Epithelial cell of esophagus (primary cell): ENCODE results near the gene C12orf42.

Experiments
- DNase-seq: peaks from one replicate; pipeline ENCODE4 v3.0.0; 2010; ENCODE audit warnings: low read depth
- H3K4me3 ChIP-seq: 2 replicates; pipeline ENCODE4 v1.5.1; 2011; ENCODE audit warnings: mild to moderate bottlenecking, low read length, control low read depth
- TF ChIP-seq, protein P1 (sequence below): IDR thresholded peaks from 2 replicates; pipeline ENCODE4 v1.5.1; 2011; ENCODE audit warnings: low read depth, mild to moderate bottlenecking, low read length, control low read depth, inconsistent platforms; ENCODE audit not compliant: insufficient read depth; ENCODE audit errors: missing control alignments

Gene C12orf42

DNA sequence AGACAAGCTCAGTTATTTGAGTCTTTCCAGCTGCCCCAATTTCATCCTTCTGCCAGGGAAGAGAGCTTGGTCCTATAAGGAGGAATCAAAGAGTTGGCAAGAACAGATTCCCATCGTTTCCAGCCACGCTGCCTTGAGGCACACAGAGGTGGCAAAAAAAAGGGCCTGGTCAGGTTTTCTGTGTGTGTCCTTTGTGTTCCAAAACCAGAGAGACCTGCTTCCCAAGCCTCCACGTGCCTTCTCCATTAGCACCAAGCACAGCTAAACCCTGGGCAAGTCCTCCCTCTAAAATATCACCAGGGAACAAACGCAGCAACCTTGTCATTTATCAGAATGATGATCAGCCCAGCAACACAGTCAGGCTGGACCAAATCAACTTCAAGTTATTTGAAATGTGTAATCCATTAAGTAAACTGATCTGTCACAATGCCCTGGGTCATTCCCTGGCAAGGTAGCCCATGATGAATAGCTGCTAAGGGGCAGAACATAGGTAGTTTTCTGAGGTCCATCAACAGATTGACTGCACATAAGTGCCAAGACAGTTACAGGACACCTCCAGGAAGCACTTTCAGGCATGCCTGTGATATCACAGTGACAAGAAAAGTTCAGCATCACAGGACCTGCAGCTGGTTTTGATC is 28.6 kb upstream of the C12orf42 start:
- TF ChIP-seq, protein P1, sequence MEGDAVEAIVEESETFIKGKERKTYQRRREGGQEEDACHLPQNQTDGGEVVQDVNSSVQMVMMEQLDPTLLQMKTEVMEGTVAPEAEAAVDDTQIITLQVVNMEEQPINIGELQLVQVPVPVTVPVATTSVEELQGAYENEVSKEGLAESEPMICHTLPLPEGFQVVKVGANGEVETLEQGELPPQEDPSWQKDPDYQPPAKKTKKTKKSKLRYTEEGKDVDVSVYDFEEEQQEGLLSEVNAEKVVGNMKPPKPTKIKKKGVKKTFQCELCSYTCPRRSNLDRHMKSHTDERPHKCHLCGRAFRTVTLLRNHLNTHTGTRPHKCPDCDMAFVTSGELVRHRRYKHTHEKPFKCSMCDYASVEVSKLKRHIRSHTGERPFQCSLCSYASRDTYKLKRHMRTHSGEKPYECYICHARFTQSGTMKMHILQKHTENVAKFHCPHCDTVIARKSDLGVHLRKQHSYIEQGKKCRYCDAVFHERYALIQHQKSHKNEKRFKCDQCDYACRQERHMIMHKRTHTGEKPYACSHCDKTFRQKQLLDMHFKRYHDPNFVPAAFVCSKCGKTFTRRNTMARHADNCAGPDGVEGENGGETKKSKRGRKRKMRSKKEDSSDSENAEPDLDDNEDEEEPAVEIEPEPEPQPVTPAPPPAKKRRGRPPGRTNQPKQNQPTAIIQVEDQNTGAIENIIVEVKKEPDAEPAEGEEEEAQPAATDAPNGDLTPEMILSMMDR = no peak
- DNase-seq = peak; percentile 50
- H3K4me3 ChIP-seq = no peak overlapping the region

DNA sequence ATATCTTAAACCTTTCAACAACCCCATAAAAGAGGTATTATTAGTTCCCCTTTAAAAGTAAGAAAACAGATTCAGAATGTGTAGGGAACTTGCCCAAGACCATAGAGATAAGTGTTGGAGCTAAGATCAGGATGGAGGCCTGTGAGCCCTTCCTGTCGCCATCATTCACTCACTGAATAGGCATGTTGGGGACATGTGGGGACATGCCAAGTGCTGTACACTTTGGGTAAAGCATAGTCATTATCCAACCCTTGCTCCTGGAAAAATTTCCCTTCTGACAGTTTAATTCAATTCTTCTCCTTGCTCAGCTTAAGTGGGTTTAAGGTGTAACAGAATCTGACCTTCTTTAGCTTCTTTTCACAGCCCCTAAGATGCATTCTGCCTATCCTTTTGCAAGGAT is 28.0 kb upstream of the C12orf42 start:
- H3K4me3 ChIP-seq = no peak overlapping the region
- DNase-seq = peak; percentile 86
- TF ChIP-seq, protein P1 = no peak

DNA sequence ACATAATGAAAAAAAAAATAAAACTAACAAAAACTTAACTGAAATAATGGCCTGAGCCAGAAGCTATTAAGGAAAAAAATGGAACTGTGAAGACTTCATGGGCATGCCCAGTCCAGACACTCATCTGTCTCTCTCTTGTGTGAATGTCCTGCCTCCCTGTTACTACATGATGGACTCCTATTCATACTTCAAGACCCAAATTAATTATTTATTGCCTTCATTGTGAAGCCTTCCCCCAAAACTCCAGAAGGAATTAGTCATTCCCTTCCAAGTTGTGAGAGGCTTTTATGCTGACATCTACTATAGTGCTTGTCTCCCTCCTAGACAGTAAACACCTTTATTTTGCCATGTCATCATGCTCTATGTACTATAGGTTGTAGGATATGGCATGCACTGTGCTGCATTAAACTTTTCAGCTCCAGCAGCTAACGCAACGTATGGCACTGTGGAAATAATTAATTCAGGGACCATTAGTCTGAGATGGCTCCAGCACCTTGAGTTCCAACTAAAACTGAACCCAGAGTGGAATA is 25.0 kb upstream of the C12orf42 start:
- TF ChIP-seq, protein P1 = no peak
- no peak overlapping the region for H3K4me3 ChIP-seq
- DNase-seq = no peak

DNA sequence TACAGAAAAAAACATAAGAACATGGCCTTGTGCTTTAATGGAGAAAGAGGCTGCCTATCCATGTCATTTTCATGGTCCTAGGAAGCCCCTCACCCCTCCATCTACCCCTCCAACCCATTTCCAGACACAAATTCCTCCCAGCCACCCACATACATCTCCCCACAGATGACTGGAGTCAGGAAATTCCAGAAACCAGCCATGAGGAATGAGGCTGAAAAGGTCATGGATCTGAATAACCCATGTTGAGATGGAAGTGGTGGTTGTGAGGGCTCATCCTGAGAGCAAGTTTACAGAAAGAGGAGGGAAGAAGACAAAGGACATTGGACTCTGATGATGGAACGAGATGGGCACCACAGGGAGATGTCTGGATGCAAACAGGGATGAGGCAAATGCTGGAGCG is 23.9 kb upstream of the C12orf42 start:
- TF ChIP-seq, protein P1 = no peak
- no peak for DNase-seq
- no peak overlapping the region for H3K4me3 ChIP-seq

DNA sequence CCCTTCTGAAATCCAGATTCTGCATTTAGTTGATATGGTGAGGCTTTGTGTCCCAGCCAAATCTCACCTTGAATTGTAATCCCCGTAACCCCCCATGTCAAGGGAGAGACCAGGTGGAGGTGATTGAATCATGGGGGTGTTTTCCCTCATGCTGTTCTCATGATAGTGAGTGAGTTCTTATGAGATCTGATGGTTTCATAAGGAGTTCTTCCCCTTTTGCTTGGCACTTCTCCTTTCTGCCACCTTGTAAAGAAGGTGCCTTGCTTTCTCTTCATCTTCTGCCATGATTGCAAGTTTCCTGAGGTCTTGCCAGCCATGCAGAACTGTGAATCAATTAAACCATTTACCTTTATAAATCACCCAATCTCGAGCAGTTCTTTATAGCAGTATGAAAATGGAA is 23.1 kb upstream of the C12orf42 start:
- no peak overlapping the region for H3K4me3 ChIP-seq
- no peak for DNase-seq
- TF ChIP-seq, protein P1 = no peak

DNA sequence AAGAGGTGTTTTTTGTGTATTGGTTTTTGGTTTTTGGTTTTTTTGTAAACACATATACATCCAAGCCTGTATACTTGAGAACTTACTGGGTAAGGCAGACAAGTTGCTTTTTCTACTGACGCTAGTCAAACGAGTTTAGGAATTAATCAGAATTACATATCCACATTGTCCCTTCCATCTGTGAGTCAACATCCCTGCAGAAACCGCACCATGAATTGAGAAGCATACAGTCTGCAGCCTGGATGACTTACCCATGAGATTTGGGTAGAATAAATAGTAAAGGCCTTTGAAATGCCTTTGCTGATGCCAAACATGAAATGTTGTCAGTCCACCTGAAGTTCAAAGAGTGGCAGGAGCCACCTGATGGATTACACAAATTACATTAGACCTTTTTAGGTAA is 21.4 kb upstream of the C12orf42 start:
- peak; percentile 68 for DNase-seq
- TF ChIP-seq, protein P1 = no peak
- no peak overlapping the region for H3K4me3 ChIP-seq

DNA sequence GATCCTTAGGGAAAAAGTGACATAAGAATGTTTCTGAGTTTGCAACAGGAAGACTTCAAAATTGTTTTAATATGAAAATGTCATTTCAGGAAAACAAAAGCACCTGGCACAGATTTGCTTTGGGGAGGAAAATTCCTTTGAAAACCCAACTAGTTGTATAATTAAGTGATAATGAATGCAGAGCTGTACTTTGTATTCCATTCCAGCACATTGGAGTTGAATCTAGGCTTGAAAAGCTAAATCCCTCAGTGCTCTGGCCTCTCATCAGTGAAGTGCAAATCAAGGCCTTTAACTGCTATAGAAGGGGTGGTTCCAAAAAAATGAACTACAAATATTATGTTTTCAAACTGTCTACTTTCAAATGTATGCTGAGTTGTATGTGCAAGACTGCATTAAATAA is 19.6 kb upstream of the C12orf42 start:
- TF ChIP-seq, protein P1 = no peak
- no peak overlapping the region for H3K4me3 ChIP-seq
- no peak for DNase-seq
